ENCODE measurements around the gene DEDD.

GRCh38 chr1:161166669-161167548 is 34.4 kb upstream of the DEDD start:
- TF ChIP-seq CTCF (IDR thresholded peaks at IDR 0.05; ENCODE audit: insufficient read depth, low read depth, low read length), result no peak
- no peak for TF ChIP-seq EZH2 (IDR thresholded peaks at IDR 0.05; ENCODE audit: insufficient read depth, low read length)
